Endometrial microvascular endothelial cells (primary cell): ENCODE measurements around the gene HEMK1. TPM values are rescaled to one million over a fixed set of nuclear protein-coding genes. Genes with fewer than 3 reads are reported as not detected.

Source experiments
- in situ Hi-C: cut with HindIII; loops from 2 replicates; pipeline ENCODE4 v1.10.0; 2017; ENCODE audit warnings: low sequenced_read_pairs, low pct_unique_long_range_greater_than_20kb; ENCODE audit errors: inconsistent ontology term
- total RNA-seq: library from RNA; depleted of rRNA; stranded (reverse); fragments of >200 nt; gene quantifications from one replicate; pipeline ENCODE4 v1.2.3, GENCODE V29; 2015; ENCODE audit errors: inconsistent ontology term

Gene HEMK1
- total RNA-seq, 1 donor from 2014 or later: 14.7 TPM

GRCh38 chr3:50570508-50571279, 1.4 kb downstream of the HEMK1 start:
- in situ Hi-C loops: no loop called here

- in situ Hi-C loops: no loop called here
These were observed 2.2 kb downstream of the HEMK1 start for GRCh38 chr3:50571486-50571885.

- in situ Hi-C loops: no loop called here
These were observed 2.8 kb downstream of the HEMK1 start for GRCh38 chr3:50572158-50572557.

GRCh38 chr3:50572801-50573371, 3.6 kb downstream of the HEMK1 start:
- in situ Hi-C loops: no loop called here

GRCh38 chr3:50573566-50574443, 4.5 kb downstream of the HEMK1 start:
- in situ Hi-C loops: no loop called here

GRCh38 chr3:50574444-50574831, 5.1 kb downstream of the HEMK1 start:
- in situ Hi-C loops: no loop called here

- in situ Hi-C loops: no loop called here
These were observed 6.0 kb downstream of the HEMK1 start for GRCh38 chr3:50575372-50575771.

- in situ Hi-C loops: no loop called here
These were observed 8.0 kb downstream of the HEMK1 start for GRCh38 chr3:50577348-50577747.

GRCh38 chr3:50580683-50581458, 11.5 kb downstream of the HEMK1 start:
- in situ Hi-C loops: no loop called here

GRCh38 chr3:50581459-50581842, 12.1 kb downstream of the HEMK1 start:
- in situ Hi-C loops: no loop called here

GRCh38 chr3:50582083-50582482, 12.8 kb downstream of the HEMK1 start:
- in situ Hi-C loops: no loop called here

GRCh38 chr3:50583897-50584296, 14.6 kb downstream of the HEMK1 start:
- in situ Hi-C loops: no loop called here

GRCh38 chr3:50584391-50584790, 15.1 kb downstream of the HEMK1 start:
- in situ Hi-C loops: no loop called here

GRCh38 chr3:50585919-50586762, 16.8 kb downstream of the HEMK1 start:
- in situ Hi-C loops: no loop called here

- in situ Hi-C loops: no loop called here
These were observed 17.4 kb downstream of the HEMK1 start for GRCh38 chr3:50586763-50587070.

- in situ Hi-C loops: no loop called here
These were observed 18.1 kb downstream of the HEMK1 start for GRCh38 chr3:50587373-50587772.

- in situ Hi-C loops: no loop called here
These were observed 18.8 kb downstream of the HEMK1 start for GRCh38 chr3:50587806-50588758.
